WTC11 (cell line): Measurements from ENCODE around the gene CNTNAP2. TPM values are rescaled to one million over a fixed set of nuclear protein-coding genes. Genes with fewer than 3 reads are reported as not detected.

ENCODE experiments used
- ATAC-seq: fragments of 200-7000 bp; cut with Tn5 transposase; 2 replicates; pipeline ENCODE4 v1.10.0; 2021; ENCODE audit warnings: mild to moderate bottlenecking, moderate library complexity
- CTCF ChIA-PET: fragments of 300-600 bp; sonication (Branson Sonifier 250); formaldehyde crosslinking; loops from one replicate; lab custom pipeline; 2021; ENCODE audit warnings: antibody characterized with exemption; lab: Charles Lee
- POLR2A ChIA-PET: fragments of 350-600 bp; sonication (Branson Sonifier 250); formaldehyde crosslinking; loops from one replicate; lab custom pipeline; 2021; ENCODE audit warnings: antibody characterized with exemption; lab: Charles Lee
- DNase-seq: peaks from one replicate; pipeline ENCODE4 v3.0.0; 2021; ENCODE audit warnings: low spot score
- H3K27ac Mint-ChIP-seq: 2 replicates; pipeline ENCODE4 v1.8.0; 2021; ENCODE audit warnings: mixed read lengths
- H3K27me3 Mint-ChIP-seq: 2 replicates; pipeline ENCODE4 v1.8.0; 2021; ENCODE audit warnings: low read depth, mild to moderate bottlenecking, moderate library complexity, mixed read lengths
- H3K36me3 Mint-ChIP-seq: 2 replicates; pipeline ENCODE4 v1.8.0; 2021; ENCODE audit warnings: mixed read lengths
- H3K4me1 Mint-ChIP-seq: 2 replicates; pipeline ENCODE4 v1.8.0; 2022; ENCODE audit warnings: mixed read lengths
- H3K4me3 Mint-ChIP-seq: 2 replicates; pipeline ENCODE4 v1.8.0; 2021; ENCODE audit warnings: mild to moderate bottlenecking, moderate library complexity, mixed read lengths
- H3K9me3 Mint-ChIP-seq: 2 replicates; pipeline ENCODE4 v1.8.0; 2021; ENCODE audit warnings: mixed read lengths
- ARID4B ChIP-seq: sonication (generic); formaldehyde crosslinking; IDR thresholded peaks from 2 replicates; pipeline ENCODE4 v1.8.0; 2023; ENCODE audit warnings: missing genetic modification reagents, mild to moderate bottlenecking, borderline replicate concordance
- ATF1 ChIP-seq: sonication (generic); formaldehyde crosslinking; IDR thresholded peaks from 2 replicates; pipeline ENCODE4 v1.8.1; 2023; ENCODE audit warnings: mild to moderate bottlenecking, moderate library complexity, missing genetic modification reagents
- CBFB ChIP-seq: sonication (generic); formaldehyde crosslinking; IDR thresholded peaks from 2 replicates; pipeline ENCODE4 v1.8.1; 2022; ENCODE audit warnings: mild to moderate bottlenecking, low read depth, missing genetic modification reagents
- CREM ChIP-seq: sonication (generic); formaldehyde crosslinking; IDR thresholded peaks from 2 replicates; pipeline ENCODE4 v1.8.1; 2022; ENCODE audit warnings: mild to moderate bottlenecking, missing genetic modification reagents, moderate library complexity
- E2F5 ChIP-seq: sonication (generic); formaldehyde crosslinking; IDR thresholded peaks from 2 replicates; pipeline ENCODE4 v1.8.1; 2022; ENCODE audit warnings: mild to moderate bottlenecking, moderate library complexity, missing genetic modification reagents
- EMX1 ChIP-seq: fragments of 250-450 bp; sonication (Bioruptor Pico); IDR thresholded peaks from 2 replicates; pipeline ENCODE4 v1.8.0; 2021; ENCODE audit warnings: mild to moderate bottlenecking
- FOXP4 ChIP-seq: sonication (generic); formaldehyde crosslinking; IDR thresholded peaks from 2 replicates; pipeline ENCODE4 v1.8.0; 2022; ENCODE audit warnings: mild to moderate bottlenecking, missing genetic modification reagents
- GTF2I ChIP-seq: fragments of 250-450 bp; sonication (Bioruptor Pico); conservative IDR thresholded peaks from 2 replicates; pipeline ENCODE4 v1.4.0; 2021; ENCODE audit warnings: mild to moderate bottlenecking
- JUN ChIP-seq: sonication (generic); formaldehyde crosslinking; IDR thresholded peaks from 2 replicates; pipeline ENCODE4 v1.8.0; 2023; ENCODE audit warnings: mild to moderate bottlenecking, missing genetic modification reagents
- NFATC4 ChIP-seq: fragments of 250-450 bp; sonication (Bioruptor Pico); IDR thresholded peaks from 2 replicates; pipeline ENCODE4 v1.9.0; 2021; ENCODE audit warnings: mild to moderate bottlenecking
- OVOL2 ChIP-seq: fragments of 250-450 bp; sonication (Bioruptor Pico); IDR thresholded peaks from 2 replicates; pipeline ENCODE4 v1.9.0; 2021; ENCODE audit warnings: mild to moderate bottlenecking, borderline replicate concordance
- RELA ChIP-seq: sonication (generic); formaldehyde crosslinking; IDR thresholded peaks from 2 replicates; pipeline ENCODE4 v1.8.1; 2022; ENCODE audit warnings: missing genetic modification reagents, mild to moderate bottlenecking, borderline replicate concordance
- ZBTB21 ChIP-seq: sonication (generic); formaldehyde crosslinking; IDR thresholded peaks from 2 replicates; pipeline ENCODE4 v1.8.1; 2023; ENCODE audit warnings: mild to moderate bottlenecking, missing genetic modification reagents, borderline replicate concordance
- ZNF219 ChIP-seq: sonication (generic); formaldehyde crosslinking; IDR thresholded peaks from 2 replicates; pipeline ENCODE4 v1.8.0; 2023; ENCODE audit warnings: missing genetic modification reagents, mild to moderate bottlenecking, borderline replicate concordance
- ZNF232 ChIP-seq: sonication (generic); formaldehyde crosslinking; IDR thresholded peaks from 2 replicates; pipeline ENCODE4 v1.8.0; 2022; ENCODE audit warnings: mild to moderate bottlenecking, missing genetic modification reagents
- ZNF671 ChIP-seq: fragments of 250-450 bp; sonication (Bioruptor Pico); IDR thresholded peaks from 2 replicates; pipeline ENCODE4 v1.8.0; 2021; ENCODE audit warnings: mild to moderate bottlenecking
- total RNA-seq: library from RNA; stranded (reverse); gene quantifications from 3 replicates; pipeline ENCODE4 v1.2.3, GENCODE V29; 2021
- TF ChIP-seq, protein P1 (sequence below): sonication (generic); formaldehyde crosslinking; IDR thresholded peaks from 2 replicates; pipeline ENCODE4 v1.8.1; 2023; ENCODE audit warnings: mild to moderate bottlenecking, missing genetic modification reagents, moderate library complexity
- TF ChIP-seq, protein P2 (sequence below): sonication (generic); formaldehyde crosslinking; IDR thresholded peaks from 2 replicates; pipeline ENCODE4 v1.8.1; 2022; ENCODE audit warnings: low read depth, mild to moderate bottlenecking, moderate library complexity, missing genetic modification reagents, borderline replicate concordance
- TF ChIP-seq, protein P3 (sequence below): sonication (generic); formaldehyde crosslinking; IDR thresholded peaks from 2 replicates; pipeline ENCODE4 v1.8.1; 2023; ENCODE audit warnings: mild to moderate bottlenecking, missing genetic modification reagents
- TF ChIP-seq, protein P4 (sequence below): fragments of 200-600 bp; IDR thresholded peaks from 2 replicates; pipeline ENCODE4 v1.8.0; 2022; ENCODE audit warnings: antibody characterized with exemption
- TF ChIP-seq, protein P5 (sequence below): fragments of 250-450 bp; sonication (Bioruptor Pico); IDR thresholded peaks from 2 replicates; pipeline ENCODE4 v2.1.2; 2022; ENCODE audit warnings: mild to moderate bottlenecking, moderate library complexity
- TF ChIP-seq, protein P6 (sequence below): fragments of 250-450 bp; sonication (Bioruptor Pico); IDR thresholded peaks from 2 replicates; pipeline ENCODE4 v1.9.0; 2021; ENCODE audit warnings: moderate library complexity, mild to moderate bottlenecking, inconsistent platforms, borderline replicate concordance

The CNTNAP2 gene
- total RNA-seq, 1 experiment from 2014 or later = 63.8 TPM

DNA sequence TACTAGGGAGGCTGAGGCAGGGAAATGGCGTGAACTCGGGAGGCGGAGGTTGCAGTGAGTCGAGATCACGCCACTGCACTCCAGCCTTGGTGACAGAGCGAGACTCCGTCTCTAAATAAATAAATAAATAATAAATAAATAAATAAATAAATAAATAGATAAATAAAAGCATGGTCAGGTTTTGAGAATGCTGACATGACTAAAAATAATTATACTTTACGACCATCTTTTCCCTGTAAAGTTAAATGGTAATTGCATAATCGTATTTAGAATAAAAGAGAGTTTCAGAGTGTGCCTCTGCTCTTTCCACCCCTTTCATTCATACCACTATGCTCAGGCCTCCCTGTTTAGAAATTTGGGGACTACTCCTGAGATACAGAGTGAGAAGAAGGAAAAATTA lies 326.5 kb downstream of the CNTNAP2 start:
- Mint-ChIP-seq H3K36me3 (no peaks in the 10 kb centered on the region), H3K4me3 (no peak overlapping the region), H3K4me1 (no peaks in the 10 kb centered on the region), H3K27me3 (no peaks in the 10 kb centered on the region), H3K9me3 (no peaks in the 10 kb centered on the region)
- ChIA-PET POLR2A (no interaction called here), CTCF (no interaction called here)
- DNase-seq (no peak), ATAC-seq (no peak)
- TF ChIP-seq EMX1 (CRISPR knock-in tag) (no peak), CREM (CRISPR knock-in tag) (no peak), ZNF219 (CRISPR knock-in tag) (no peak), CBFB (no peak), JUN (CRISPR knock-in tag) (no peak), NFATC4 (CRISPR knock-in tag) (no peak), ZNF232 (CRISPR knock-in tag) (no peak)
- TF ChIP-seq, protein P1, sequence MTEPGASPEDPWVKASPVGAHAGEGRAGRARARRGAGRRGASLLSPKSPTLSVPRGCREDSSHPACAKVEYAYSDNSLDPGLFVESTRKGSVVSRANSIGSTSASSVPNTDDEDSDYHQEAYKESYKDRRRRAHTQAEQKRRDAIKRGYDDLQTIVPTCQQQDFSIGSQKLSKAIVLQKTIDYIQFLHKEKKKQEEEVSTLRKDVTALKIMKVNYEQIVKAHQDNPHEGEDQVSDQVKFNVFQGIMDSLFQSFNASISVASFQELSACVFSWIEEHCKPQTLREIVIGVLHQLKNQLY = no peak
- TF ChIP-seq, protein P2, sequence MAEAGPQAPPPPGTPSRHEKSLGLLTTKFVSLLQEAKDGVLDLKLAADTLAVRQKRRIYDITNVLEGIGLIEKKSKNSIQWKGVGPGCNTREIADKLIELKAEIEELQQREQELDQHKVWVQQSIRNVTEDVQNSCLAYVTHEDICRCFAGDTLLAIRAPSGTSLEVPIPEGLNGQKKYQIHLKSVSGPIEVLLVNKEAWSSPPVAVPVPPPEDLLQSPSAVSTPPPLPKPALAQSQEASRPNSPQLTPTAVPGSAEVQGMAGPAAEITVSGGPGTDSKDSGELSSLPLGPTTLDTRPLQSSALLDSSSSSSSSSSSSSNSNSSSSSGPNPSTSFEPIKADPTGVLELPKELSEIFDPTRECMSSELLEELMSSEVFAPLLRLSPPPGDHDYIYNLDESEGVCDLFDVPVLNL (CRISPR knock-in tag) = no peak
- TF ChIP-seq, protein P3, sequence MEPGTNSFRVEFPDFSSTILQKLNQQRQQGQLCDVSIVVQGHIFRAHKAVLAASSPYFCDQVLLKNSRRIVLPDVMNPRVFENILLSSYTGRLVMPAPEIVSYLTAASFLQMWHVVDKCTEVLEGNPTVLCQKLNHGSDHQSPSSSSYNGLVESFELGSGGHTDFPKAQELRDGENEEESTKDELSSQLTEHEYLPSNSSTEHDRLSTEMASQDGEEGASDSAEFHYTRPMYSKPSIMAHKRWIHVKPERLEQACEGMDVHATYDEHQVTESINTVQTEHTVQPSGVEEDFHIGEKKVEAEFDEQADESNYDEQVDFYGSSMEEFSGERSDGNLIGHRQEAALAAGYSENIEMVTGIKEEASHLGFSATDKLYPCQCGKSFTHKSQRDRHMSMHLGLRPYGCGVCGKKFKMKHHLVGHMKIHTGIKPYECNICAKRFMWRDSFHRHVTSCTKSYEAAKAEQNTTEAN = no peak
- TF ChIP-seq, protein P4, sequence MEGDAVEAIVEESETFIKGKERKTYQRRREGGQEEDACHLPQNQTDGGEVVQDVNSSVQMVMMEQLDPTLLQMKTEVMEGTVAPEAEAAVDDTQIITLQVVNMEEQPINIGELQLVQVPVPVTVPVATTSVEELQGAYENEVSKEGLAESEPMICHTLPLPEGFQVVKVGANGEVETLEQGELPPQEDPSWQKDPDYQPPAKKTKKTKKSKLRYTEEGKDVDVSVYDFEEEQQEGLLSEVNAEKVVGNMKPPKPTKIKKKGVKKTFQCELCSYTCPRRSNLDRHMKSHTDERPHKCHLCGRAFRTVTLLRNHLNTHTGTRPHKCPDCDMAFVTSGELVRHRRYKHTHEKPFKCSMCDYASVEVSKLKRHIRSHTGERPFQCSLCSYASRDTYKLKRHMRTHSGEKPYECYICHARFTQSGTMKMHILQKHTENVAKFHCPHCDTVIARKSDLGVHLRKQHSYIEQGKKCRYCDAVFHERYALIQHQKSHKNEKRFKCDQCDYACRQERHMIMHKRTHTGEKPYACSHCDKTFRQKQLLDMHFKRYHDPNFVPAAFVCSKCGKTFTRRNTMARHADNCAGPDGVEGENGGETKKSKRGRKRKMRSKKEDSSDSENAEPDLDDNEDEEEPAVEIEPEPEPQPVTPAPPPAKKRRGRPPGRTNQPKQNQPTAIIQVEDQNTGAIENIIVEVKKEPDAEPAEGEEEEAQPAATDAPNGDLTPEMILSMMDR = no peak
- TF ChIP-seq, all 79 proteins: peak for 0
- H3K27ac Mint-ChIP-seq = no peak overlapping the region

- no peaks in the 10 kb centered on the region for H3K4me1 Mint-ChIP-seq
- DNase-seq (no peak), ATAC-seq (no peak)
- H3K36me3 Mint-ChIP-seq = no peaks in the 10 kb centered on the region
- no peaks in the 10 kb centered on the region for H3K9me3 Mint-ChIP-seq
- H3K27me3 Mint-ChIP-seq = no peaks in the 10 kb centered on the region
- ChIA-PET CTCF (no interaction called here), POLR2A (no interaction called here)
- H3K27ac Mint-ChIP-seq = no peak overlapping the region
- no peak overlapping the region for H3K4me3 Mint-ChIP-seq
- TF ChIP-seq, protein P5, sequence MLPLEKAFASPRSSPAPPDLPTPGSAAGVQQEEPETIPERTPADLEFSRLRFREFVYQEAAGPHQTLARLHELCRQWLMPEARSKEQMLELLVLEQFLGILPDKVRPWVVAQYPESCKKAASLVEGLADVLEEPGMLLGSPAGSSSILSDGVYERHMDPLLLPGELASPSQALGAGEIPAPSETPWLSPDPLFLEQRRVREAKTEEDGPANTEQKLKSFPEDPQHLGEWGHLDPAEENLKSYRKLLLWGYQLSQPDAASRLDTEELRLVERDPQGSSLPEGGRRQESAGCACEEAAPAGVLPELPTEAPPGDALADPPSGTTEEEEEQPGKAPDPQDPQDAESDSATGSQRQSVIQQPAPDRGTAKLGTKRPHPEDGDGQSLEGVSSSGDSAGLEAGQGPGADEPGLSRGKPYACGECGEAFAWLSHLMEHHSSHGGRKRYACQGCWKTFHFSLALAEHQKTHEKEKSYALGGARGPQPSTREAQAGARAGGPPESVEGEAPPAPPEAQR (CRISPR knock-in tag) = no peak
- TF ChIP-seq FOXP4 = no peak
- no peak for TF ChIP-seq JUN (CRISPR knock-in tag)
- TF ChIP-seq ZNF671 (CRISPR knock-in tag) = no peak
- TF ChIP-seq RELA = no peak
- no peak for TF ChIP-seq GTF2I (CRISPR knock-in tag)
- TF ChIP-seq ARID4B (CRISPR knock-in tag) = no peak
- TF ChIP-seq, protein P6, sequence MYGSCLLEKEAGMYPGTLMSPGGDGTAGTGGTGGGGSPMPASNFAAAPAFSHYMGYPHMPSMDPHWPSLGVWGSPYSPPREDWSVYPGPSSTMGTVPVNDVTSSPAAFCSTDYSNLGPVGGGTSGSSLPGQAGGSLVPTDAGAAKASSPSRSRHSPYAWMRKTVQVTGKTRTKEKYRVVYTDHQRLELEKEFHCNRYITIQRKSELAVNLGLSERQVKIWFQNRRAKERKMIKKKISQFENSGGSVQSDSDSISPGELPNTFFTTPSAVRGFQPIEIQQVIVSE (CRISPR knock-in tag) = no peak
- TF ChIP-seq OVOL2 (CRISPR knock-in tag) = no peak
- no peak for TF ChIP-seq ZBTB21 (CRISPR knock-in tag)
- no peak for TF ChIP-seq NFATC4 (CRISPR knock-in tag)
- no peak for TF ChIP-seq E2F5 (CRISPR knock-in tag)
- no peak for TF ChIP-seq ATF1 (CRISPR knock-in tag)
Measured at GRCh38 chr7:146449625-146450024, 333.0 kb downstream of the CNTNAP2 start.
